DMS 273 (cell line): ENCODE results near the gene CEBPB.

Experiments used
- DNase-seq: peaks from one replicate; lab custom pipeline; 2025; ENCODE audit not compliant: unreplicated experiment; lab: John Stamatoyannopoulos, UW

The CEBPB gene

DNA sequence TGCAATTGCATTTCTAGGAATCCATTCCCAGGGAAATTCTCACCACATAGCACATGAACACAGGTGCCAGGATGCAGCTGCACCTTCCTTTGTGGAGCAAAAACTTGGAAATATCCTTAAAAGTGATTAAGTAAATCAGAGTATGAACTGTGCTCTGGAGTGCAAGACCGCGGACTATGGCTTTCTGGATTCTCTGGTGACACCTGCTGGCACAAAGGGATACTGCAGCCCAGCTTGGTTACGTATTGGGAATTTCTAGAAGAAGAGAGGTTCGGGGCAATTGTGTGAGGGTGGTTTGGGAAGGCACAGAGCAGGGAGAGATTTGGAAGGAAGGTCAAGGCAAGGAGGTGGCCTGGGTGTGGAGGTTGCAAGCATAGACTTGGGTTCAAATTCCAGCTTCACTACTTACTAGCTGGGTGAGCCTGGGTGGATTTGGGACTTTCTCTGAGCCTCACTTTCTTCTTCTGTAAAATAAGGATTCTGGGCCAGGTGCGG is 21.3 kb upstream of the CEBPB start:
- peak; percentile 88 for DNase-seq

DNA sequence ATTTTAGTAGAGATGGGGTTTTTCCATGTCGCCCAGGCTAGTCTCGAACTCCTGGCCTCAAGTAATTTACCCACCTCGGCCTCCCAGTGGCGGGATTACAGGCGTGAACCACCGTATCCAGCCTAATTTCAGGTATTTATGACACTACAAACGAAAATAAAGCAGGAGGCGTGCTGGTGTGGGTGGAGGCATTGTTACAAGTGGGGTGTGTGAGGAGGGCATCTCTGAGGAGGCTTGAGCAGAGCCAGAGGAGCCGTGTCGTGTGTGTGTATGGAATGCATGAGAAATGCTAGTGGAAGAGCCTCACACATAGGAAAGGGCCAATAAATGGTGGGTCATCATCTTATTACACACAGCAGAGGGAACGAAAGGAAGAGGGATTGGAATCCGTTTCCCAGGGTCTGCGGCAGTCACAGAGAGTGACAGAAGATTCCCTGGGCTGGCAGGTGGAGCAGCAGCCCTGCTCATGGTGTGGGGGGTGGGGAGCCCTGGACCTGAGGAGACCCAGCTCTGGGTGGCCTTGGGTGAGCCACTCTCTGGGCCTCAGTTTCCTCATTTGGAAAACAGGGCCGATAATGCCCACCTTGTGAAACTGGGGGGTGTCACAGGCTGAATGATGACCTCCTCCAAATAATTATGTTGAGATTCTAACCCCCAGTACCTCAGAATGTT is 19.9 kb upstream of the CEBPB start:
- no peak for DNase-seq

DNA sequence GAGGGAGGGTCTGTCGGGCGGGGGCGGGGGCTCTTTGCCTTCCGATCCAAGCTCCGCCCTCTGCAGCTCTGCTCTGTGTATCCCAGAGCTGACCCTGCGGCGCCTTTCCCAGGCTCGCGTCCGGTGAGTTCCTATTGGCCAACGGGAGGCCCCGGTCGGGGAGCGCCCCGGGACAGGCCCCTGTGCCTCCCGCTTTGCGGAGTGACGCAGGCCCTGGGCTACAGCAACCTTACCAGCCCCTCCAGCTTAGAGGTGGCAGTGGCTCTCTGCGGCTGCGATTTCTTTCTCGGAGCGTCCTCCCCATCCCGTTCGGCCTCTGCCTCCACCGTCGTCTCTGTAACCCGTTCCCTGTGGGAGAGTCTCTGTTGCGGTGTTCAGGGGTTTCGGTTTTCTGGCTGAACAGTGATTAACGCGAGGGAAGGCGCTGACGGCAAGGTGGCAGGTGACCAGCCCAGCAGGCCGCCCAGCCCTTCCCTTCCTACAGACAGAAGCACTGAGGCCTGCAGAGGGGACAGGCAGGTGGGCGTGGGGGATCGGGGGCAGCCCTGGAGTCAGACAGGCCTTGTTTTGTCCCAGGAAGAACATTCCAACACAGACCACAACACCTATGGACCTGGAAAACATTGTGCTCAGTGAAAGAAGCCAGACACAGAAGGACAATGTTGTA is 18.1 kb upstream of the CEBPB start:
- DNase-seq: no peak

DNA sequence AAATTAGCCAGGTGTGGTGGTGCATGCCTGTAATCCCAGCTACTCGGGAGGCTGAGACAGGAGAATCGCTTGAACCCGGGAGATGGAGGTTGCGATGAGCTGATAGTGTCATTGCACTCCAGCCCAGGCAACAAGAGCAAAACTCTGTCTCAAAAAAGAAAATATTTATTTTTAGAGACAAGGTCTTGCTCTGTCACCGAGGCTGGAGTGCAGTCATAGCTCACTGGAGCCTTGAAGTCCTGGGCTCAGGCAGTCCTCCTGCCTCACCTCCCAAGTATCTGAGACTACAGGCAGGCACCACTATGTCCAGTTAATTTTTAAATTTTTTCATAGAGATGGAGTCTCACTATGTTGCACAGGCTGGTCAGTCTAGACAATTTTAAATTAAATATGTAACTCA is 16.2 kb upstream of the CEBPB start:
- no peak for DNase-seq

DNA sequence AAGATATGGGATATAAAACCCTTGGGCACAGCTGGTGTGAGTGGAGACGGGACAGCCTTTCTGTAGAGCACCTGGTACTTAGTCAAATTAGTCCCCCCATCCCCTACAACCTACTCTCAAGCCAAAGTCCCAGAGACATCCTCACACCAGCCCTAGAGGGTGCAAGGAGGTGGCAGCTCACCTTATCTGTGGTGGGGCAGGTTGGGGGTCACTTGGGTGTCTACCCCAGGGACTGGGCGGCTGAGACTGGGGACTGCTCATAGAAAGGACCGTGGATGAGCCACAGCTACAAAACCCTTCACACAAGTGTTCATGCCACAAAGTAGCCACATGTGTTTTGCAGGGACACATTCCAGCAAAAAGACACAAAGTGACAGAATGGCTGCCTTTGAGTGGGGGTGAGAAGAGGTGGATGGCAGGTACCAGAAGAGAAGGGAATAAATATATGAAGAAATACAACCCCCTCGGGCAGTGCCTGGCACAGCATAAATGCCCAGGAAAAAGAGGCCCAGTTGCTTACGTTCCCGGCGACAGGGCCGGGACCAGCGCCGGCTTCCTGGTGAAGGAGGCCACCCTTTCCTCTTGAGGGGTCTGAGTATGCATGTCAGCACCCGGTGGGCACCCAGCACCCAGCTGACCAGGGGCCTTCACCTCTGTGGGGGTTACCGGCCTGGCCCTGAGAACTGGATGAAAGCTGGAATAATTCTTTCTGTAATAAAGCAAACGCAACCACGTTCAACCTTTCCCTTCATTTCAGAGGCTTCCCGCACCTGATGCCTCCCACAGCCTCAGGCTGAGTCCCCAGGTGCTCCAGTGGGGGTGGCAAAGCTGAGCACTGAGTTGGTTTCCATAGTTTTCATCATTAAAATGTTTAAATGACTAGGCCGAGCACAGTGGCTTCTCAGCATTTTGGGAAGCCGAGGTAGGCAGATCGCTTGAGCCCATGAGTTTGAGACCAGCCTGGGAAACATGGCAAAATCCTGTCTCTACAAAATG is 14.4 kb upstream of the CEBPB start:
- no peak for DNase-seq

DNA sequence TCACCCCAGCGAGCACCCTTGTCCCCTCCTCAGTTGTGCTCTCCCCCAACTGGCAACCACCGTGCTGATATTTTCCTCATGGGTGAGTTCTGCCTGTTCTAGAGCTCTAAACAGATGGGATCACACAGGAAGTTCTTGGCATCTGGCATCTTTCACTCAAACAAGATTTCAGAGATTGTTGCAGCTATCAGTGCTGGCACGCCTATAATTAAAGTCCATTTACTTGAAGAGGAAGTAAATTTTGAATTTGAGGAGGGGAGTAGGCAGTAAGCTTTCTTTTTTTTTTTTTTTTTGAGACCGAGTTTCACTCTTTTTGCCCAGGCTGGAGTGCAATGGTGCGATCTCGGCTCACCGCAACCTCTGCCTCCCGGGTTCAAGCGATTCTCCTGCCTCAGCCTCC is 12.0 kb upstream of the CEBPB start:
- peak; percentile 83 for DNase-seq

DNA sequence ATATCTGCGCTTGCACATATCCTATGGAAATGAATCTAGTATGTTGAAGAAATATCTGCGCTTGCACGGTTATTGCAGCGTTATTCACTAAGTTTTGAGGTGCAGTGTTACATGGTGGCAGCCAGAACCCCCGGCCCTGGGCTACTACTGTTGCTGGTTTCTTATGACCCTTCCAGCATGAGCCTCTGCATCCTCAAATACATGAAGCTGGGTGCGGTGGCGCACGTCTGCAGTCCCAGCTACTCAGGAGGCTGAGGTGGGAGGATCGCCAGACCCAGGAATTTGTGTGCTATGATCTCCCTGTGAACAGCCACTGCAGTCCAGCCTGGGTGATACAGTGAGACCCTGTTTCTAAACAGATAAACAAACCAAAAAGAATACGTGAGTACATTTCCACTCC is 9.3 kb upstream of the CEBPB start:
- DNase-seq: no peak

DNA sequence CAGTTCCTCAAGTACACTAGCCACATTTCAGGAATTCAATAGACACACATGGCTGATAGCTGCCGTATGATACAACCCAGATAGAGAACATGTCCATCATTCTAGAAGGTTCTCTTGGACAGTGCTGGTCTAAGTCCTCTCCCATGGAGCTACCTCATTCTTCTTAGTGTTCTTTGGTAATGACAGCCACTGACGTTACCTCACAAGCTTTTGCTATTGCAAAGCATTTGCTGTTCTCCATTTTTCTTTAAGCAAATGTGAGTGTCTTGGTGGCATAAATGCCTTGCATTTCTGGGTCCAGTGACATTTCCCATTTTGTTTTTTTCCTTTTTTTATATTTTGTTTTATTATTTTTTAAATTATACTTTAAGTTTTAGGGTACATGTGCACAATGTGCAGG is 8.3 kb upstream of the CEBPB start:
- no peak for DNase-seq

DNA sequence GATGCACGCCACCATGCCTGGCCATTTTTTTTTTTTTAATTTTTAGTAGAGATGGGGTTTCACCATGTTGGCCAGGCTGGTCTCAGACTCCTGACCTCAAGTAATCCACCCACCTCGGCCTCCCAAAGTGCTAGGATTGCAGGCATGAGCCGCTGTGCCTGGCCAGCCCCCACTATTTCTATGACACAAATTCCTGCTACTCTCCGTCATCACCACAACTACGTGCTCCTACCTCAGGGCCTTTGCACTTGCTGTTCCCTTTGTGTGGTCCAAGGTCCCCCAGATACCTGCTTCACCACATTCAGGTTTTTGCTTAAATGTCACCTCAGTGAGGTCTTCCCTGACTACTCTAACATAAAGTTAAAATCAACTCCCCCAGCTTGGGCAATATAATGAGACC is 5.2 kb upstream of the CEBPB start:
- DNase-seq: no peak

DNA sequence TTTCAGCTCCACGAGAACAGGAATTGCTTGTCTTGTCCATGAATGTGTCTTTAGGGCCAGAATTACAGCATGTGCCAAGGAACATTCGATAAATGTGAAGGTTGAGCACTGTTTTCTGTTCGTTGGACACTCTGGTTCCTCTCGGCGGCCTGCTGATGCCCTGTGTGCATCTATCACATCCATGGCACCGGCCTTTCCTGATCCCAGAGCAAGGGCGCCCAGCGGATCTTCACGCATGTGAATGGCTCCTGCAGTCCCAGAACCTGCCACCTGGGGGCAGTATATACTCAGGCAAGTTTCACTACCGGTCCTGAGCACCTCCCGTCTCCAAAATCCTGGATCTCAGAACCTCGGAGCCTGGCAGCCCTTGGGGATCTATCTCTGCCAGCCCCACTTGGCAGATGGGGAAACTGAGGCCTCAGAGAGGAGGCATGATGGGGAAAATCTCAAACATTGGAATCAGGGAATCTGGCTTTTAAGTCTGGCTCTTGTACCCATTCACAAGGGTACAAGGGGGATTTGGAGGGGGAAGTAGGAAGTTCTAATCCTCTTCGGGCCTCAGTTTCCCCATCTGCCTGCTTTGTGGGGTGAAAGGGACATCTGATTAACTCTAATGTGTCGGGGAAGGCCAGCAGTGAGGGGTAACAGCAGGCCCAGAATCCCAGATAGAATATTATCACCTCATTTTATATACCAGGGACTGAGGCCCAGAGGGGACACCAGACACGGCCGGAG is 4.3 kb upstream of the CEBPB start:
- peak; percentile 96 for DNase-seq

DNA sequence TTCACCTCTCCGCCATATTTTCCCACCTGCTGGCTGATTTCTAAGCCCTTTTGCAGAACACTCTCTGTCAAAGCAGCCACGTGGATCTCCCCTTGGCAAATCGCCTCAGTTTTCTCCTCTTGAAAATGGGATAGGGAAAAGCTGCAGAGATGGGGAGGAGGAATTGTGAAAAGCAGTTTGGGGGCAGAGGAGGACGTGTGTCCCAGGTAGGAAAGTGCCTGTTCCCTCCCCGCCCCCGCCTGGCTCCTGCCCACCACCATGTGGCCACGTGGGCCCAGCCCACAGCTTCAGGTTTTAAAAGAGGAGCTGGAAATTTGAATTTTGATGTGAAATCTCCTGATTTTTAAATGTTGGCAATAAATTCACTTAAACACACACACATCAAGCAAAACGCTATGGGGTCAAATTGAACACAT is 3.6 kb upstream of the CEBPB start:
- DNase-seq: peak; percentile 65

DNA sequence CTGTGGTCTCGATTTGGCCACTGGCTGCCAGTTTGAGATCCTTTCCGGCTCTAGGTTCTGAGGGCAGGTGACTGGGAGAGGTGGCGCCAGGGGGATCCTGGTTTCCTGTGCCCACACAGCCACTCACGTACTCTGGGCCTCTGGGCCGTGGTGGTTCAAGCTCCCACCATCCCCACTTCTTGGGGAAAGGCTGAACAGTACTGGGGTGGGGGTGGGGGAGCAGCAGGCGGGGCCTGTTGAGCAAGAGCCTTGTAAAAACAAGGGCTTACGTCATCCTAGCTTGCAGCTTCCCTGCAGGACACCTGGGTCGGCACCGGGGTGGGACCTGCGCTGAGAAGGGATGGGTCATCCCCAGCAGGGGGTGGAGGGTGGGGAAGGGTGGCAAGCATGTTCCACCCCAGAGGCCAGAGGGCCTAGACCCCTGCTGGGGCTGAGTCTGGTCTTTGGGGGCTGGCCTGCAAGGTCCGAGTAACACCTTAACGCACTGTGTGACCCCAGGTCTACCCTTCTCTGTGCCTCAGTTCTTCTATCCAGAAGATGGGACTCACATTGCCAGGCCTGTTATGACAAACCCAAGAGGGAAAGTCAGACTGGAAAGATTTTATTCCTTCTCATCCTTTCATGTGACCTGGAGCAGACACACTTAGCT is 3.1 kb upstream of the CEBPB start:
- DNase-seq: peak; percentile 53

DNA sequence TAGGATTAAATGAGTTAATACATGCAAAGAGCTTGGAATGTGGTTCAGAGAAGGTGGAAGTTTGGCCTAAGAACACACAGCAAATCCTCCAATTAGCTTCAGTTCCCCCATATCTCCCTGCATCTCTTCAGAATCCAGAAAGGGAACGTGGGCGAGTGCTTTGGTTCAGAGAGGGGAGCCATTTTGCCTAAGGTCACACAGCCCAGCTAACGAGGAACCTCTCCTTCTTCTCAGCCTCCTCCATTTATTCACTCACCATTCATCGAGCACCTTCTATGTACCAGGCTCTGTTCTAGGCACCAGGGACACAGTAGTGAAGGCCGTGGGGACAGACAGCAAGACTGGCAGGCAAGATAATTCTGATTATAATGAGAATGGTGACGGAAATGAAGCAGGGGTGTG is 2.3 kb upstream of the CEBPB start:
- no peak for DNase-seq

DNA sequence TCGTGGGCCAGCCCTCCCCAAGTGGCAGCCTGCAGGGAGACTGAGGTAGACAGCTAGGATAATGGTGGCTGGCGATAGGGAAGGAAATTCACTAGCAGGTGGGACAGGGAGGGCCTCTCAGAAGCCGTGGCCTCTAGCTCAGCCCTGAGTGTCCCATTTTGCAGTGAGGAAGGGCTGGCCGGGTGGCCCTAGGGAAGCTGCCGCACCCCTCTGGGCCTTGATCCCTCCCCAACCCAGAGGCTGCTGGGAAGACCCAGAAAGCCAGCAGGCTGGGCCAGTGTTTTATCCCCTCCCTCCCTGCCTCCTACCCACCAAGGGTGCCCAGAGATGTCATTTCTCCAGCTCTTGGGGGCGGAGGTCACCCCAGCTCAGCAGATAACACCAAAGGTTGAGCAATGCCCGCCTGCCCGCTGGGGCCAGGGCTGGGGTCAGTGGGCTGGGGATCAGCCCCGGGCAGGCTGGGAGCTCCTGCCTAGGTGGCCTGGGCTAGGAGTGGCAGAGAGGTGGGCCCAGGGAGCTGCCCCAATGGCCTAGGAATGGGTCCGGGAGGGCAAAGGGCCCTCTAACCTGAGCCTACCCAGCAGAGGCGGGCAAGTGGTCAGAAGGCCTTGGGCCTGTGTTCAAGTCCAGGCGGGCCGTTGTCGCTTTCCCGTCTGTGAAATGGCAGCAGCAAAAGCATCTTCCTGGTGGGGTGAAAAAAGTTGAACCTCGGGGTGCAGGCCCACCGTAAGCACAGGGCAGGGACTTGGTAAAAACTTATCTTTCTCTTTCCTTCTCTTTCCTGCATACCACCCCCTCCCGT is 1.6 kb upstream of the CEBPB start:
- DNase-seq: peak; percentile 28

DNA sequence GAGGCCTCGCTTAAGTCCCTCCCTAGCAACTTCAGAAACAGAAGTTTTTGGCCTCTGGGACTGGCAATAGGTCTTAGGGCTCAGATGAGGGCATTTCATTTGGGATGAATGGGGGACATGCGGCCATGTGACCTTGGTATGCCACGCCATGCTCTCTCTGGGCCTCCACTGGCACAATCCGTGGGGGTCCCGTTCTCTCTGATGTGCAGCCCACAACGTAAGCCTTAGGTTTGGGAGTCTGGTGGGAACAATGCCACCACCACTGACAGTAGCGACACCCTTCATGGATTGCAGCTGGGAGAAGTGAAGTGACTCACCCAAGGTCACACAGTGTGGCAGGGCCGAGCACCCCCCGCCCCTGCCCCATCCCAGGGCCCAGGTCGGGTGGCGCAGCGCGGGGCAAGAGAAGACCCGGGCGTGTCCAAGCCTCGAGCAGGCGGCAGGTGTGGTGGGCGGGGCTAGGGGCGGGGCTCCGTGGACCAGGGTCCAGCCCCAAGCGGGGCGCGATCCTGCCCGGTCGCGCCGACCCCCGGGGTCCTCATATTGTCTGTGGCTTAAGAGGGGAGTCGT is 864 bp upstream of the CEBPB start:
- DNase-seq: peak; percentile 54

DNA sequence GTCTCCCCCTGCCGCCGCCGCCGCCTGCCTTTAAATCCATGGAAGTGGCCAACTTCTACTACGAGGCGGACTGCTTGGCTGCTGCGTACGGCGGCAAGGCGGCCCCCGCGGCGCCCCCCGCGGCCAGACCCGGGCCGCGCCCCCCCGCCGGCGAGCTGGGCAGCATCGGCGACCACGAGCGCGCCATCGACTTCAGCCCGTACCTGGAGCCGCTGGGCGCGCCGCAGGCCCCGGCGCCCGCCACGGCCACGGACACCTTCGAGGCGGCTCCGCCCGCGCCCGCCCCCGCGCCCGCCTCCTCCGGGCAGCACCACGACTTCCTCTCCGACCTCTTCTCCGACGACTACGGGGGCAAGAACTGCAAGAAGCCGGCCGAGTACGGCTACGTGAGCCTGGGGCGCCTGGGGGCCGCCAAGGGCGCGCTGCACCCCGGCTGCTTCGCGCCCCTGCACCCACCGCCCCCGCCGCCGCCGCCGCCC is 474 bp downstream of the CEBPB start:
- DNase-seq: peak; percentile 83

DNA sequence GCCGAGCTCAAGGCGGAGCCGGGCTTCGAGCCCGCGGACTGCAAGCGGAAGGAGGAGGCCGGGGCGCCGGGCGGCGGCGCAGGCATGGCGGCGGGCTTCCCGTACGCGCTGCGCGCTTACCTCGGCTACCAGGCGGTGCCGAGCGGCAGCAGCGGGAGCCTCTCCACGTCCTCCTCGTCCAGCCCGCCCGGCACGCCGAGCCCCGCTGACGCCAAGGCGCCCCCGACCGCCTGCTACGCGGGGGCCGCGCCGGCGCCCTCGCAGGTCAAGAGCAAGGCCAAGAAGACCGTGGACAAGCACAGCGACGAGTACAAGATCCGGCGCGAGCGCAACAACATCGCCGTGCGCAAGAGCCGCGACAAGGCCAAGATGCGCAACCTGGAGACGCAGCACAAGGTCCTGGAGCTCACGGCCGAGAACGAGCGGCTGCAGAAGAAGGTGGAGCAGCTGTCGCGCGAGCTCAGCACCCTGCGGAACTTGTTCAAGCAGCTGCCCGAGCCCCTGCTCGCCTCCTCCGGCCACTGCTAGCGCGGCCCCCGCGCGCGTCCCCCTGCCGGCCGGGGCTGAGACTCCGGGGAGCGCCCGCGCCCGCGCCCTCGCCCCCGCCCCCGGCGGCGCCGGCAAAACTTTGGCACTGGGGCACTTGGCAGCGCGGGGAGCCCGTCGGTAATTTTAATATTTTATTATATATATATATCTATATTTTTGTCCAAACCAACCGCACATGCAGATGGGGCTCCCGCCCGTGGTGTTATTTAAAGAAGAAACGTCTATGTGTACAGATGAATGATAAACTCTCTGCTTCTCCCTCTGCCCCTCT is 1.1 kb downstream of the CEBPB start:
- peak; percentile 91 for DNase-seq
